Stimulated activated effector memory CD8-positive, alpha-beta T cell treated with anti-CD3 and anti-CD28 coated beads, Interleukin-12 subunit alpha, Interleukin-12 subunit beta, amount 100 ng/mL, for 72 hours (primary cell): ENCODE data around the gene CYSRT1.

ENCODE experiments used
- ATAC-seq: fragments of 150-1000 bp; cut with Tn5 transposase; 2 replicates; pipeline ENCODE4 v1.10.0; 2021
- DNase-seq, 2 donors: peaks; one replicate each; pipeline ENCODE4 v3.0.0; 2021 to 2022; ENCODE audit warnings: low spot score in 2 of 2
- H3K27ac Mint-ChIP-seq: one replicate; pipeline ENCODE4 v1.8.0; 2022; ENCODE audit warnings: mild to moderate bottlenecking, mixed read lengths
- H3K36me3 Mint-ChIP-seq: one replicate; pipeline ENCODE4 v1.8.0; 2022; ENCODE audit warnings: mild to moderate bottlenecking, mixed read lengths
- H3K4me1 Mint-ChIP-seq: one replicate; pipeline ENCODE4 v1.8.0; 2022; ENCODE audit warnings: mixed read lengths
- H3K4me3 Mint-ChIP-seq: one replicate; pipeline ENCODE4 v1.8.0; 2022; ENCODE audit warnings: mild to moderate bottlenecking, mixed read lengths
- H3K9me3 Mint-ChIP-seq: one replicate; pipeline ENCODE4 v1.8.0; 2022; ENCODE audit warnings: mixed read lengths

CYSRT1 gene

GRCh38 chr9:137215196-137215986 is 9.6 kb upstream of the CYSRT1 start:
- ATAC-seq (no peak), DNase-seq (no peak)
- no peaks in the 10 kb centered on the region for H3K9me3 Mint-ChIP-seq
- peaks cover 4% of the 10 kb centered on the region for H3K4me1 Mint-ChIP-seq
- peaks cover 14% of the 10 kb centered on the region for H3K36me3 Mint-ChIP-seq
- no peak overlapping the region for H3K27ac Mint-ChIP-seq
- no peak overlapping the region for H3K4me3 Mint-ChIP-seq

- no peak for ATAC-seq
- Mint-ChIP-seq H3K4me1 (peaks cover 4% of the 10 kb centered on the region), H3K36me3 (peaks cover 6% of the 10 kb centered on the region), H3K4me3 (no peak overlapping the region), H3K27ac (no peak overlapping the region), H3K9me3 (no peaks in the 10 kb centered on the region)
- no peak for DNase-seq
Measured at GRCh38 chr9:137216188-137216965, 8.6 kb upstream of the CYSRT1 start.

- peaks cover 4% of the 10 kb centered on the region for H3K4me1 Mint-ChIP-seq
- H3K4me3 Mint-ChIP-seq, result no peak overlapping the region
- no peak overlapping the region for H3K27ac Mint-ChIP-seq
- no peak for DNase-seq
- ATAC-seq, result no peak
- no peaks in the 10 kb centered on the region for H3K9me3 Mint-ChIP-seq
- H3K36me3 Mint-ChIP-seq, result peaks cover 6% of the 10 kb centered on the region
Measured at GRCh38 chr9:137217276-137218211, 7.4 kb upstream of the CYSRT1 start.

- Mint-ChIP-seq H3K27ac (no peak overlapping the region), H3K9me3 (no peaks in the 10 kb centered on the region), H3K36me3 (peaks cover 8% of the 10 kb centered on the region), H3K4me3 (no peak overlapping the region), H3K4me1 (peaks cover 9% of the 10 kb centered on the region)
- DNase-seq, result no peak
- ATAC-seq, result no peak
Measured at GRCh38 chr9:137218212-137218753, 6.7 kb upstream of the CYSRT1 start.

GRCh38 chr9:137218754-137219271 is 6.2 kb upstream of the CYSRT1 start:
- Mint-ChIP-seq H3K4me3 (no peak overlapping the region), H3K9me3 (no peaks in the 10 kb centered on the region), H3K4me1 (peaks cover 9% of the 10 kb centered on the region), H3K27ac (no peak overlapping the region), H3K36me3 (peaks cover 12% of the 10 kb centered on the region)
- DNase-seq, result no peak
- ATAC-seq, result no peak

DNA sequence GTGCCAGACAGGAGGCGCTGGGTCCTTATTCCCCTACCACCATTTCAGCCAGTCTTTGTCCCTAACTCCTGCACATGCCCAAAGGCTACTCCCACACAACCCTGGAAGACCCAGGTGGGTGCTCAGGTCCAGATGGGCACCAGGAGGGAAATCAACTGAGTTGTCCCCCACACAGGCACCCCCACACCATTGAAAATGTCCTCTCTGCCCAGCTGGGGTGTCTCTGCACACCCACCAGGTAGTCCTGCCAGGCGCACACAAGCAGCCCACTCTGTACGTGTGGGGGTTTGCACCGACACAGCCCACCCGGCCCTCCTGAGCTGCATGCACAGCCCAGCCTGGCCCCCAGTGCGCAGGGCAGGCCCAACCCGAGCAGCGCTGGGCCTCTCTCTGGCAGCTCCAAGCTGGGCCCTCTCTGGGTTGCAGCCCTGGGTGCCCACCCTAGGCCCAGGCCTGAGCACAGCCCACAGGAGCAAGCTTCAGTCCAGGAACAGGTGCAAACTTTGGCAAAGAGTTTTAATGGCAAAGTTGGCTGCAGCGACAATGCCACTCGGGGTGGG is 5.1 kb upstream of the CYSRT1 start:
- Mint-ChIP-seq H3K9me3 (no peaks in the 10 kb centered on the region), H3K36me3 (peaks cover 9% of the 10 kb centered on the region), H3K4me1 (peaks cover 9% of the 10 kb centered on the region), H3K4me3 (peak overlapping the region; percentile 38), H3K27ac (no peak overlapping the region)
- ATAC-seq, result no peak
- no peak for DNase-seq

DNA sequence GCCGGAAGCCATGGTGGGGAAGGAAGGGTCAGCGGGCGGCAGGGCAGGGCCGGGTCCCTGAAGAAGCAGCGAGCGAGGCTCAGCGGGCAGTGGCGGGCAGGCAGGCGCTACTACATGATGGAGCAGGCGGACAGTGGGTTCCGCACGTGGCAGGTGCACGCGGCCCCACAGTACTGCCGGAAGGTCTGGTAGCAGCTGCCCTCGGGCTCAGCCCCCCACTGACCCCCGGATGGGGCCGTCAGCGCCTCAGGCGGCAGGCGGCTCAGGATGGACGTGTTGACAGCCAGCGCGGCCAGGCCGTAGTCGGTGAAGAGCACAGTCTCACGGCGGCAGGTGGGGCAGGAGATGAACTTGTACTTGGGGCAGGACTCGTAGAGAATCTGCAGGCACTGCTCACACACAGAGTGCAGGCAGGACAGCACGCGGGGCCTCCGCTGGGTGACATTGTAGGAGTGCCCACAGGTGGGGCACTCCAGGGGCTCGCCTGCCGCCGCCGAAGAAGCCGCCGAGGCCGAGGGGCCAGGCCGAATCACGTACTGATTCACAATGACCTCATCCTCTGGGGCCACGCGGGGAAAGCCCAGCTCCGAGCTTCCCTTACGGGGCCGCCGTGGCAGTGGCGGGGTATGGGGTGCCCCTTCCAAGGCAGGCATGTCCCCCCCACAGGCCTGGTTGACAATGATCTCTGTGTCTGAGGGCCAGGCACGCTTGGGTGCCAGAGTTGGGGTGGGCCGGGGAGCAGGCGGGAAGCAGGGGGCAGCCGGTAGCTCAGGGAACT is 4.5 kb upstream of the CYSRT1 start:
- H3K4me3 Mint-ChIP-seq, result peak overlapping the region; percentile 38
- peaks cover 9% of the 10 kb centered on the region for H3K4me1 Mint-ChIP-seq
- no peaks in the 10 kb centered on the region for H3K9me3 Mint-ChIP-seq
- H3K36me3 Mint-ChIP-seq, result peaks cover 7% of the 10 kb centered on the region
- H3K27ac Mint-ChIP-seq, result no peak overlapping the region
- ATAC-seq, result no peak
- DNase-seq, result no peak

DNA sequence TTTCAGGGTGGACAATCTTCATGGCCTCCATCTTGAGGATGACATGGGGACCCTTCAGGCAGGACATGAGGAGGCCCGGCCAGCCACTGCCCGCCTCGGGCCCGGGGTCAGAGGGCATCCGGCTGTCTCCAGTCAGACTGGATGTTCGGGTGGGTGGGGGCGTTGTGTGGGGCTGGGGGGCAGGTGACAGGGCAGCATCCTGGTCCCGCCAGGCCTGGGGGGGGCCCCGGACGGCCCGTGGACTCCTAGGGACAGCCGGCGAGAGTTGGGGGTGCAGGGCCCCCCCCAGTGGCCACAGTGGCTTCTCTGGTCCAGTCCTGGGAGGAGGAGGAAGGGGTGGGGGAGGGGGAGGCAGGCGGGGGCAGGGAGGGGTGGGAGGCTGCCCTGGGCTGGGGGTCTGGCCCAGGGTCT is 3.9 kb upstream of the CYSRT1 start:
- Mint-ChIP-seq H3K4me1 (peaks cover 9% of the 10 kb centered on the region), H3K36me3 (peaks cover 7% of the 10 kb centered on the region), H3K9me3 (no peaks in the 10 kb centered on the region), H3K4me3 (peak overlapping the region; percentile 38), H3K27ac (no peak overlapping the region)
- ATAC-seq (no peak), DNase-seq (no peak)

DNA sequence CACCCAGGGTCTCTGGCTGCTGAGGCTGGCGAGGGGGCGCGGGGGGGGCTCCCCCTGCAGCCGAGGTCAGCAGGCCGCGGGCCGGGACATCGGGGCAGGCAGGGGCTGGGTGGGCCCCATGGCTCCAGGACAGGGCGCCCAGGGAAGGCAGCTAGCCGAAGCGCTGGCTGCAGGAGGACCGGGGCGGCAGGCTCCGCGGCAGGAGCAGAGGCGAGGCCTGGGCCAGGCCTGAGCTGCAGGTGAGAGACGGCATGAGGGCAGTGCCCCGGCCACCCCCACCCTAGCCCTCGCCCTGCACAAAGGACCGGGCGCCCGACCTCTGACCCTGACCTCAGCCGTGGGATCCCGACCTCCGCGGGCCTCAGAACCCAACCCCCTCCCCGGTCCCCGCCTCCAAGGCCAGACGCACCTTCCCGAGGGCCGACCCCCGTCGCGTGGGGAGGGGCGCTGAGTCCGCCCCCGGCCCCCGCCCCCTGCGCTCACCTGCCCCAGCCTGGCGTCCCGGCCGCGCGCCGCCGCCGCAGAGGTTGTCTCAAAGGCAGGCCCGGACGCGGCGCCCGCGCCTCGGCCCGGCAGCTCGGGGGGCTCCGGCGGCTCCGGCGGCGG is 3.4 kb upstream of the CYSRT1 start:
- Mint-ChIP-seq H3K36me3 (peaks cover 7% of the 10 kb centered on the region), H3K4me3 (no peak overlapping the region), H3K4me1 (peaks cover 9% of the 10 kb centered on the region), H3K9me3 (no peaks in the 10 kb centered on the region), H3K27ac (no peak overlapping the region)
- DNase-seq (no peak), ATAC-seq (no peak)

DNA sequence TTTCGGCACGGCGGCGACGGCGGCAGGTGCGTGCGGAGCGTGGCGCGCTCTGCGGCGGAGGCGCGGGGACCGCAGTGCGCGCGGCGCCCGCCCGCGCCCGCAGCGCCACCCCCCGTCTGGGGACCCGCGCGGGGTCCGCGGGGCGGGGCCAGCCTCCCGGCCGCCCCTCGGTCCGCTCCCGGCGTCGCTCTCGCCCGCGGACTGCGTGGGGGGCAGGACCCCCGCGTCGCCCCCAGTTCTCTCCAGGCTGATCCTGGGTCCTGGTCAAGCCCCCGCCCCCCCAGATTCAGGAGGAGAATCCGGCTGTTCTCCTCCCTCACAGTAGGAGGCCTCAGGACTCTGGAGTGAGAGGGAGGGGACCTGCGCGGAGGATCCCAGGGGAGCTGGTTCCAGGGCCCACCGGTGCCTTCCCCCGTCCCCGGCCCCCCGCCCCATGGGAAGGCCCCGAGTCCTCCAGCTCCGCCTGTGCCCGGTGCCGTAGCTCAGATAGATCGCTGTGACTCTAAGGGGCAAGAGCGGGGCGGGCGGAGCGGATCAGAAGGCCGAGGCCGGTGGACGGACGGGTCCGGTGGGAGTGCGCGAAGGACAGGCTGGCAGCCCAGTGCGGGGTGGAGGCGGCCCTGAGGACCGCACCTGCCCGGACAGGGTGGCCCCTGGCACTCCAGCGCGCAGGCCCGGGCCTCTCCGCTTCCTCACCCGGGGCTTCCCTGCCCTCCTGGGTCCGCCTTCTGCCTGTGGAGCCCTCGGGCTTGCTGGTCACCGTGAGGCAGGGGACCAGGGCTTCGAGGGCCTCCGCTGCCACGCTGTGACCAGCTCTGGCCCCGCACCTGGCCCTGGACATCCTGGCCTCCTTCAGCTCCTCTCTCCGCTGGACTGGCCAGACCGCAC is 2.5 kb upstream of the CYSRT1 start, which contains the start of gene RNF208:
RNF208 (minus strand) TSS at position 51 of the 888 bp plus-strand sequence. CDS start 1,028 bp downstream, outside the sequence.
- H3K36me3 Mint-ChIP-seq, result peaks cover 7% of the 10 kb centered on the region
- peaks cover 11% of the 10 kb centered on the region for H3K4me1 Mint-ChIP-seq
- H3K27ac Mint-ChIP-seq, result peak within 1 kb of the TSS; percentile 79
- ATAC-seq (no peak), DNase-seq (peak in 1 of 2 donors; percentile 57)
- peak within 1 kb of the TSS; percentile 74 for H3K4me3 Mint-ChIP-seq
- H3K9me3 Mint-ChIP-seq, result no peaks in the 10 kb centered on the region

GRCh38 chr9:137223078-137223970 is 1.6 kb upstream of the CYSRT1 start:
- Mint-ChIP-seq H3K27ac (peak overlapping the region; percentile 79), H3K4me3 (peak overlapping the region; percentile 74), H3K36me3 (peaks cover 7% of the 10 kb centered on the region), H3K9me3 (no peaks in the 10 kb centered on the region), H3K4me1 (peaks cover 16% of the 10 kb centered on the region)
- ATAC-seq (peak; percentile 87), DNase-seq (peak; percentile 91 to 99)
